Measurements from ENCODE around the gene ARHGEF28. TPM values are rescaled to one million over a fixed set of nuclear protein-coding genes. Genes with fewer than 3 reads are reported as not detected.

ARHGEF28 gene
- total RNA-seq, 1 donor from 2014 or later, result 44.9 TPM

- H3K4me1 Mint-ChIP-seq (ENCODE audit: unreplicated experiment), result peaks cover 42% of the 10 kb centered on the region
- no peak overlapping the region for H3K4me3 Mint-ChIP-seq (ENCODE audit: unreplicated experiment)
- peaks cover 14% of the 10 kb centered on the region for H3K9me3 Mint-ChIP-seq (ENCODE audit: unreplicated experiment)
- H3K36me3 Mint-ChIP-seq (ENCODE audit: unreplicated experiment), result peaks cover 38% of the 10 kb centered on the region
- H3K27ac Mint-ChIP-seq (ENCODE audit: unreplicated experiment), result peak overlapping the region; percentile 90
- no peaks in the 10 kb centered on the region for H3K27me3 Mint-ChIP-seq (ENCODE audit: unreplicated experiment)
- no peak for TF ChIP-seq CTCF (IDR thresholded peaks at IDR 0.05)
- no peak for DNase-seq (ENCODE audit: extremely low spot score, unreplicated experiment)
Observed at GRCh38 chr5:73748510-73749400, 122.8 kb downstream of the ARHGEF28 start.

GRCh38 chr5:73749485-73750270 is 123.7 kb downstream of the ARHGEF28 start:
- Mint-ChIP-seq H3K27ac (ENCODE audit: unreplicated experiment) (peak overlapping the region; percentile 90), H3K9me3 (ENCODE audit: unreplicated experiment) (peaks cover 14% of the 10 kb centered on the region), H3K4me3 (ENCODE audit: unreplicated experiment) (no peak overlapping the region), H3K27me3 (ENCODE audit: unreplicated experiment) (no peaks in the 10 kb centered on the region), H3K4me1 (ENCODE audit: unreplicated experiment) (peaks cover 42% of the 10 kb centered on the region), H3K36me3 (ENCODE audit: unreplicated experiment) (peaks cover 43% of the 10 kb centered on the region)
- no peak for DNase-seq (ENCODE audit: extremely low spot score, unreplicated experiment)
- no peak for TF ChIP-seq CTCF (IDR thresholded peaks at IDR 0.05)

- H3K36me3 Mint-ChIP-seq (ENCODE audit: unreplicated experiment), result peaks cover 40% of the 10 kb centered on the region
- peaks cover 35% of the 10 kb centered on the region for H3K4me1 Mint-ChIP-seq (ENCODE audit: unreplicated experiment)
- no peak for TF ChIP-seq CTCF (IDR thresholded peaks at IDR 0.05)
- no peak for DNase-seq (ENCODE audit: extremely low spot score, unreplicated experiment)
- no peaks in the 10 kb centered on the region for H3K27me3 Mint-ChIP-seq (ENCODE audit: unreplicated experiment)
- H3K9me3 Mint-ChIP-seq (ENCODE audit: unreplicated experiment), result peaks cover 9% of the 10 kb centered on the region
- H3K27ac Mint-ChIP-seq (ENCODE audit: unreplicated experiment), result no peak overlapping the region
- H3K4me3 Mint-ChIP-seq (ENCODE audit: unreplicated experiment), result no peak overlapping the region
Observed at GRCh38 chr5:73751254-73751914, 125.4 kb downstream of the ARHGEF28 start.

DNA sequence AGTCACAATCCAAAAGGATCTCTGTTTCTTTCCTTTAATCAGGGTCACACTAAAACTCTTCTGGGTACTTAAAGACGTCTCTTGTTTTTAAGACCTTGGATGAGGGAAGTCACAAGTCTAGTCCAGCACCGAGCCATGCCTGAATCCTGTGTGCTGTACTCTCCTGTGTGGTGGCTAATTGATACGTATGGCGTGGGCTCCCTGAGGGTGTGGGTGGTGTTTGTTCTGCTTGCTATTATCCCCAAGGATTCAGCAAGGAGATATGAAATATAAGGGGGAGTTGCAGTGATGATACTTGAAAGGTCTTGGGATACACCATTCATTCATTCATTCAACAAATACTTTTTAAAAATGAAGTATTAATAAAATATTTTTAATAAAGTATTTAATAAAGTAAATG is 128.3 kb downstream of the ARHGEF28 start:
- Mint-ChIP-seq H3K27me3 (ENCODE audit: unreplicated experiment) (no peaks in the 10 kb centered on the region), H3K27ac (ENCODE audit: unreplicated experiment) (no peak overlapping the region)

More for the DNA sequence above, 128.3 kb downstream of the ARHGEF28 start:
- Mint-ChIP-seq H3K4me3 (ENCODE audit: unreplicated experiment) (no peak overlapping the region), H3K36me3 (ENCODE audit: unreplicated experiment) (peaks cover 33% of the 10 kb centered on the region), H3K4me1 (ENCODE audit: unreplicated experiment) (peaks cover 17% of the 10 kb centered on the region), H3K9me3 (ENCODE audit: unreplicated experiment) (no peaks in the 10 kb centered on the region)
- TF ChIP-seq CTCF (IDR thresholded peaks at IDR 0.05), result no peak
- no peak for DNase-seq (ENCODE audit: extremely low spot score, unreplicated experiment)

Data from osteocyte (in vitro differentiated cells).